H1 (cell line): ENCODE measurements around the gene PPP4R1. TPM values are rescaled to one million over a fixed set of nuclear protein-coding genes. Genes with fewer than 3 reads are reported as not detected.

Experiments used
- NRF1 ChIP-seq: IDR thresholded peaks from 2 replicates; pipeline ENCODE4 v1.6.1; 2011; ENCODE audit warnings: mild to moderate bottlenecking, low read depth, low read length, improper control_type of control experiment
- POLR2A ChIP-seq, 2 experiments: IDR thresholded peaks; 1 replicate in 1 of 2; 2 replicates in 1 of 2; pipeline ENCODE4 v1.6.1; 2011; ENCODE audit warnings: low read depth in 2 of 2, low read length in 2 of 2, mild to moderate bottlenecking in 2 of 2; ENCODE audit errors: control extremely low read depth in 1 of 2
- polyA plus RNA-seq, 7 experiments: library from polyadenylated mRNA; depleted of rRNA in 3 of 7; stranded (reverse) in 5 of 7; unstranded in 2 of 7; fragments of >200 nt in 5 of 7; fragments of 200-250 nt in 2 of 7; gene quantifications; 1 replicate in 5 of 7; 2 replicates in 1 of 7; 4 replicates in 1 of 7; pipeline versions ENCODE4 v1.2.1 to v1.2.3, GENCODE V29; 2011 to 2013; ENCODE audit warnings: missing spikeins in 2 of 7, mixed read lengths in 2 of 7
- total RNA-seq: library from RNA; stranded (reverse); fragmentation: NEBNext Ultra II Directional; extraction: Animal tissue kit (Norgen Biotek cat#: 25700); gene quantifications from 2 replicates; pipeline ENCODE4 v1.2.1, GENCODE V29; 2021

Gene PPP4R1
- total and polyA plus RNA-seq, 2 of the 8 experiments (the other 6 are each of a cell fraction or from before 2014, with no cell fraction given) = 67.4 to 96.1 TPM

DNA sequence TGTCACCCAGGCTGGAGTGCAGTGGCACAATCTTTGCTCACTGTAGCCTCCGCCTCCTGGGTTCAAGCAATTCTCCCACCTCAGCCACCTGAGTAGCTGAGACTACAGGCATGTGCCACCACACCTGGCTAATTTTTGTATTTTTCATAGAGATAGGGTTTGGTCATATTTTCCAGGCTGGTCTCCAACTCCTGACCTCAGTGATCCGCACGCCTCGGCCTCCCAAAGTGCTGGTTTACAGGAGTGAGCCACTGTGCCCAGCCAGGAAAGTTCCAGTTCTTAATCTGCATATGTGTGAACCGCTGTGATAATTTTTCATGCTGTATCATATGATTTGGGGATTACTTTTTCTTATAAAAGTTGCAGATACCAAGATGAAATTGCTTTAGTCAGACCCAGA is 14.6 kb upstream of the PPP4R1 start (continued):
- TF ChIP-seq POLR2A (IDR thresholded peaks at IDR 0.05; ENCODE audit: control extremely low read depth in 1 of 2, low read depth in 2 of 2, low read length in 2 of 2) (no peak), NRF1 (no peak)
- TF ChIP-seq, all 59 proteins: peak for 0
